RWPE2 (cell line): ENCODE results near the gene GPR107.

Experiments used
- ATAC-seq: fragments of 200-7000 bp; cut with Tn5 transposase; 3 replicates; pipeline ENCODE4 v1.9.1; 2021; ENCODE audit warnings: low read depth
- DNase-seq: peaks from one replicate; pipeline ENCODE4 v3.0.0-alpha.2; 2020; ENCODE audit warnings: low spot score
- H3K27ac ChIP-seq: fragments of 450-650 bp; 2 replicates; pipeline ENCODE4 v1.5.1; 2017; ENCODE audit warnings: mild to moderate bottlenecking; ENCODE audit not compliant: poor library complexity, severe bottlenecking
- H3K27me3 ChIP-seq: fragments of 250-450 bp; sonication (Bioruptor Pico); 2 replicates; pipeline ENCODE4 v1.5.1; 2021; ENCODE audit warnings: mild to moderate bottlenecking, moderate library complexity; ENCODE audit not compliant: insufficient read depth, poor library complexity, severe bottlenecking
- H3K36me3 ChIP-seq: fragments of 250-450 bp; sonication (Bioruptor Pico); 2 replicates; pipeline ENCODE4 v1.5.1; 2020; ENCODE audit warnings: low read depth, mild to moderate bottlenecking, moderate library complexity
- H3K4me1 ChIP-seq: fragments of 250-450 bp; sonication (Bioruptor Pico); 2 replicates; pipeline ENCODE4 v1.5.1; 2021; ENCODE audit warnings: mild to moderate bottlenecking, moderate library complexity; ENCODE audit not compliant: insufficient read depth, poor library complexity, severe bottlenecking
- H3K4me3 ChIP-seq: fragments of 250-450 bp; sonication (Bioruptor Pico); 2 replicates; pipeline ENCODE4 v1.5.1; 2021; ENCODE audit warnings: mild to moderate bottlenecking, moderate library complexity; ENCODE audit not compliant: severe bottlenecking
- H3K9me3 ChIP-seq: fragments of 250-450 bp; sonication (Bioruptor Pico); 2 replicates; pipeline ENCODE4 v1.5.1; 2021; ENCODE audit warnings: mild to moderate bottlenecking, moderate library complexity; ENCODE audit not compliant: severe bottlenecking
- CTCF ChIP-seq: fragments of 450-650 bp; IDR thresholded peaks from one replicate; pipeline ENCODE4 v1.5.1; 2017; ENCODE audit warnings: mild to moderate bottlenecking, moderate library complexity; ENCODE audit not compliant: poor library complexity, severe bottlenecking

The GPR107 gene

GRCh38 chr9:130027533-130028365 lies 26.0 kb upstream of the GPR107 start:
- Histone ChIP-seq H3K4me1 (peaks cover 10% of the 10 kb centered on the region), H3K27ac (no peak overlapping the region), H3K4me3 (no peak overlapping the region), H3K36me3 (no peaks in the 10 kb centered on the region), H3K27me3 (no peaks in the 10 kb centered on the region), H3K9me3 (no peaks in the 10 kb centered on the region)
- ATAC-seq (no peak), DNase-seq (no peak)
- no peak for TF ChIP-seq CTCF

- ATAC-seq = no peak
- Histone ChIP-seq H3K9me3 (no peaks in the 10 kb centered on the region), H3K4me3 (no peak overlapping the region), H3K36me3 (no peaks in the 10 kb centered on the region), H3K4me1 (peaks cover 10% of the 10 kb centered on the region), H3K27me3 (no peaks in the 10 kb centered on the region), H3K27ac (no peak overlapping the region)
- TF ChIP-seq CTCF = no peak
- no peak for DNase-seq
Measured at GRCh38 chr9:130028493-130029222, 25.0 kb upstream of the GPR107 start.

GRCh38 chr9:130029223-130029973 lies 24.3 kb upstream of the GPR107 start:
- Histone ChIP-seq H3K4me3 (no peak overlapping the region), H3K36me3 (no peaks in the 10 kb centered on the region), H3K27me3 (no peaks in the 10 kb centered on the region), H3K9me3 (no peaks in the 10 kb centered on the region), H3K4me1 (peaks cover 7% of the 10 kb centered on the region), H3K27ac (no peak overlapping the region)
- TF ChIP-seq CTCF = no peak
- no peak for DNase-seq
- no peak for ATAC-seq

DNA sequence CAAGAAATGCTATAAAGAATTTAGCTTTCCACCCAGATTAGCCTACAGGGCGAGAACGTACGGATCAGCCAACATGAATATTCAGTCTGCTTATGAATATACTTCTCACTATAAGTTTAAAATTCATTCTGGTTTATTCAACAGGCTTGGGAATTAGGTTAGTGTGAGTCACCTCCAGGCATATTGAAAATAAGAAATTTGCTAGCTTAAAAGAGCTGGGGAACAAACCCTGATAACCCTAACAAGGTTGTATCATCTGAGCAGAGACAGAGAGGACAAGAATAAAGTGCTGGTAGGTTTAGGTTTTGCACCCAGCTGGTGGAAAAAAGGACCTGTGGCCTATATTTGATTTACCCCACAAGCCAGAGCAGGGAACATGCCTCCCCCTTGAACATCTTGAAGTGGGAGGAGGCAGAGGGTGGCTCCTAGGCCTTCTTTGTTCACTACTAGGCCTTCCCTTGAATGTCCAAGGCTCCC lies 23.0 kb upstream of the GPR107 start:
- DNase-seq (no peak), ATAC-seq (no peak)
- no peak for TF ChIP-seq CTCF
- no peaks in the 10 kb centered on the region for H3K36me3 ChIP-seq
- no peaks in the 10 kb centered on the region for H3K27me3 ChIP-seq
- no peak overlapping the region for H3K27ac ChIP-seq
- H3K9me3 ChIP-seq = no peaks in the 10 kb centered on the region
- H3K4me1 ChIP-seq = no peaks in the 10 kb centered on the region
- no peak overlapping the region for H3K4me3 ChIP-seq
